Inflammatory macrophage treated with lipopolysaccharide for 4 hours (primary cell): Measurements from ENCODE around the gene WDR37.
"Not testable (repeated sequence)": the region's sequence is repeated elsewhere in the genome, so short reads cannot be mapped to it uniquely, and the experiment has no call there.

Source experiments
- DNase-seq: peaks from one replicate; pipeline ENCODE4 v3.0.0-alpha.2; 2020

Gene WDR37, protein sequence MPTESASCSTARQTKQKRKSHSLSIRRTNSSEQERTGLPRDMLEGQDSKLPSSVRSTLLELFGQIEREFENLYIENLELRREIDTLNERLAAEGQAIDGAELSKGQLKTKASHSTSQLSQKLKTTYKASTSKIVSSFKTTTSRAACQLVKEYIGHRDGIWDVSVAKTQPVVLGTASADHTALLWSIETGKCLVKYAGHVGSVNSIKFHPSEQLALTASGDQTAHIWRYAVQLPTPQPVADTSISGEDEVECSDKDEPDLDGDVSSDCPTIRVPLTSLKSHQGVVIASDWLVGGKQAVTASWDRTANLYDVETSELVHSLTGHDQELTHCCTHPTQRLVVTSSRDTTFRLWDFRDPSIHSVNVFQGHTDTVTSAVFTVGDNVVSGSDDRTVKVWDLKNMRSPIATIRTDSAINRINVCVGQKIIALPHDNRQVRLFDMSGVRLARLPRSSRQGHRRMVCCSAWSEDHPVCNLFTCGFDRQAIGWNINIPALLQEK

DNA sequence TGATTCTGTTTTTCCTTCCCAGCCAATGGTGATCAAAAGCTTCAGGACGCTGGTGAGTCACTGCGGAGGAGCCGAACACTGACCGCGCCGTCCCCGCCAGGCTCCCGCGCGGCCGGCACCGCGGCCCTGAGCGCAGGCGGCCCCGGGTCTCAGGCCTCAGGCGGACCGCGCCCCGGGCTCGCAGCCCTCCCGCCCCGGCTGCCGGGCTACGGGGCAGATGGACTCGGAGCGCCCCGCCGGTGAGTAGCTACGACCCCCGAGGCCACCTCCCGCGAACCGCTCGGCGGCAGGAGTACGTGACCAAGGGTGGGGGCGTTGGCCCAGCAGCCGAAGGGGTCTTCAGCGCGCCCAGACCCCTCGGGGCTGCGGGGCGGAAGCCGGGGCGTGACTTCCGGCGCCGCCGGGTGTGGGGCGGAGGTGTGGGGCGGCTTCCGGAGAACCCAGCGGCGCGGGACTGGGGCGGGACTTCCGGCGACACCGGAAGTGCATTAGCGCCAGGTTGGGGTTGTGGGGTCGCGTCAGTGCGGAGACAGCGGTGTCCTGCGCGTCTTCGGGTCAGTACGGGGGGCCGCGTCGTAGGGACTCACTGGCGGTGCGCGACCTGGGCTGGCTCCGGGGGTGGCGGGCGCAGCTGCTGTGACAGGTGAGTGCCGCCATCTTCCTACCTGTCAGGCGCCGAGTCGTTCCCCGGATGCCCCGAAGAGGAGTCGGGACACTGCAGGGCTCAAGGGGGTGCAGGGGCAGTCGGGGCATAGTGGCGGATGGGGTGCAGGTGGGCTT is at the start of gene WDR37:
Gene WDR37 (plus strand): TSS at position 60 of the 780 bp plus-strand sequence. CDS start 15,771 bp downstream, outside the sequence.
- DNase-seq, result peak; percentile 86

DNA sequence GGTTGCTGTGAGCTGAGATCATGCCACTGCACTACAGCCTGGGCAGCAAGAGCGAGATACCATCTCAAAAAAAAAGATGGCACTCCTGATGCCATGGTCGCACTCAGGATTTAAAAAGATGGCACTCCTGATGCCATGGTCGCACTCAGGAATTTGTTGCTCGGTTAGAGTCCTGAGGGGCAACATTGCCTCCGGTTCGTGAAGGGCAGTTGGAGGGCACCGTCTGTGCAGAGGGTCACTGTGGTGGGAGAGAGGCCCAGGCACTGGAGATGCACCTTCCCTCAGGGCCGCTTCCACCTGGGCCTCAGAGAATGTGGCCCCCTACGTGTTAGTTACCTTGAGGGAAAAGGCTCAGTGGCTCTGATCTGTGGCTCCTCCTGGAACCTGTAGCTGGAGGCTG is 49.6 kb upstream of the WDR37 start:
- DNase-seq, result no peak

DNA sequence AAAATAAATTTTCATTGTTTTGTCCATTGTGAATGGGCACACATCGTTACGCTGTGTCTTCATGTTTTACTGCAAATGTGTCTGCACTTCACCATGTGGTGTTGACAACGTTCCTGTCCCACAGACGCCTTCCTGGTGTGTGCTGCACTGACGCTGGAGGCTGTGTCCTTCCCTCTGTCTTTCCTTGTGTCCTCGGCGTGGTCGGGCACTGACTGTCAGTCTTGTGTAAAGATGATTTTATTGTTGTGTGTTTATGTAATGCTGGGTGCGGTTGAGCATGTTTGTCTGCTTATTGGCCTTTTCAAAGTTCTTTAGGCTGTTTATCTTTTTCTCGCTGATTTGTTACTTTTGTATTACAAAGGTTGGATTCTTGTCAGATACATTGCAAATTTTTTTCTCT is 48.6 kb upstream of the WDR37 start:
- DNase-seq, result no peak

DNA sequence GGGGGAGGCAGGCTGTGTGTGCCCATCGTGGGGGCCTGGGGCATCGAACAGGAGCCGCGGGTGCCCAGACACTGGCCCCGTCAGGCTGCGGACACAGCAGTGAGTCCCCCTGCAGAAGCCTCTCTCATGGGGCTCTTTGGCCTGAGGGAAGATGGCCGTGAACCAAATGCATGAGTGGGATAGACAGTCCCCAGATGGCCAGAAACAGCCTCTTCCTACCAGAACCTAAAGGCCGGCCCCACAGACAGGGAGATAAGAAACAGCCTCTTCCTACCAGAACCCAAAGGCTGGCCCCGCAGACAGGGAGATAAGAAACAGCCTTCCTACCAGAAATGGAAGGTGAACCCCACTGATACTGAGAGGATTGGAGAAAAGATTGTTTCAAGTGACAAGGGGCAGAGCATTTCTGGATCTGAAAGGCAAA is 47.1 kb upstream of the WDR37 start:
- DNase-seq, result no peak

DNA sequence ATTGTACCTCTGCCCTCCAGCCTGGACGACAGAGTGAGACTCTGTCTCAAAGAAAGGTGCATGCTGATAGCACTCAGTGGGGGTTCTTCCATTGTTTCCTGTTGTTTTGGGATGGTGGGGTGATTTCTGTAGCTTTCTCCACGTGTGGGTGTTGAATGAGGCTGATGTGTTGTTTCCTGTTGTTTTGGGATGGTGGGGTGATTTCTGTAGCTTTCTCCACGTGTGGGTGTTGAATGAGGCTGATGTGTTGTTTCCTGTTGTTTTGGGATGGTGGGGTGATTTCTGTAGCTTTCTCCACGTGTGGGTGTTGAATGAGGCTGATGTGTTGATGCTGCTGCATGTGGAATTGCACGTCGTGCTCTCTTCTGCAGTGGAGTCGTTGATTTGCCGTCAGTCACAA is 46.2 kb upstream of the WDR37 start:
- DNase-seq, result not testable (repeated sequence)

DNA sequence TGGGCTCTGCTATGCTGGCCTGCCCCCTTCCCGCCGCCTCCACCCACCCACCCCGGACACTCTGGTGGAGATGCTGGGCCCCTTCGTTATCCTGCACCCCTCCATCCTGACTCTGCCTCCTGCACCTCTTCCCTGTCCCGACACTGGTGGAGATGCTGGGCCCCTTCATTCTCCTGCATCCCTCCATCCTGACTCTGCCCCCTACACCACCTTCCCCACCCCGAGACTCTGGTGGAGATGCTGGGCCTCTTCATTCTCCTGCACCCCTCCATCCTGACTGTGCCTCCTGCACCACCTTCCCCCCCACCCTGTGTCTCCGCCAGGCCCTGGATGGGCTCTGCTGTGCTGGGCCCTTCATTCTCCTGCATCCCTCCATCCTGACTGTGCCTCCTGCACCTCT is 45.5 kb upstream of the WDR37 start:
- DNase-seq, result no peak

DNA sequence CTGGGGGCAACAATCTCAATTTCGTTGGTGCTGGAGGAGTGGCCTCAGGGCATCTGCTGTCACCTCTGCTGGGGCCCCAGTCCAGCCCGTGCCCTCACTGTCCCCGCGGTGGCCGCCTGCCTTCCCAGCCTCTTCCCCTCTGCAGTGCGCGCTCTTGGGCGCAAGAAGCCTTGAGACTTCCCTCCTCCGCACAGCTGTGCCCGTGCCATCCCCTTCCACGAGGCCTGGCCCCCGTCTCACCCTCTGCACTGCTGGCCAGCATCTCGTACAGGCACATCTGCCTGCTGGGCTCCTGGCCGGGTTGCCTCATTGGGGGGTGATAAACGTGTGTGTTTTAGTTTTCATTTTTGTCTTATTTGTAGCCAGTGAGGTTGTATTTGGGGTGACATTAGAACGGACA is 44.5 kb upstream of the WDR37 start:
- DNase-seq, result no peak

DNA sequence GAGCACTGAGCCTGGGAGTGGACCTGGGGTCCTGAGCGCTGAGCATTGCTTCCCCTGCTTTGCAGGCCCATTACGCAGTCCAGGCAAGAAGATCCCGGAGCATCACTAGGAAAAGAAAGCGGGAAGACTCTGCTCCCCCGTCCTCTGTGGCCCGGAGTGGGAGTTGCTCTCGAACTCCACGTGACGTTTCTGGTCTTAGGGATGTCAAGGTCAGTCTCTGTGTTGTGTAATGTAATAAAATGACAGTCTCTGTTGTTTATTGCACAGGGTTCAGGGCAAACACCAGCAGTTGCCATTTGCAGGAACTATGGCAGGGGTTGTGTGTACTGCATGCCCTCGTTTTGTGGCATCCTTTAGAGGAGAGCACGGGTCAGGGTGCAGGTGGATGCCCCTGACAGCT is 40.5 kb upstream of the WDR37 start:
- no peak for DNase-seq

DNA sequence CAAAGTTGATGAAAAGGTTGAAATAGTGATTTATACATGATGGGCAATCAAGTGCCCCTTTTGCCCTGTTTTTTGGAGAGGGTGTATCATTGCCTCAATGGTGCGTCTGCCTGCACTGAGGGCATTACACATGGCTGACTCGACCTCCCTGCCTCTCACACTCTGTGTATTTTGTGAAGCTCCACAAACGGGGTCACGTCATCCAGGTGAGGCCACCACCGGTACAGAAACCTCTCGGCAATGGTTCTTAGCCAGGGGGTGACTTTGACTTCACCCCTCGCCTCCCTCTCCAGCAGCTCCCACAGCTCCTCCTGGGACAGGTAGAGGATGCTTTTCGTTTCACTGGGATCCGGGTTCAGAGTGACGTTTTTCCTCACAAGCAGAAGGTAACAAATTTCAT is 36.8 kb upstream of the WDR37 start:
- DNase-seq, result no peak

DNA sequence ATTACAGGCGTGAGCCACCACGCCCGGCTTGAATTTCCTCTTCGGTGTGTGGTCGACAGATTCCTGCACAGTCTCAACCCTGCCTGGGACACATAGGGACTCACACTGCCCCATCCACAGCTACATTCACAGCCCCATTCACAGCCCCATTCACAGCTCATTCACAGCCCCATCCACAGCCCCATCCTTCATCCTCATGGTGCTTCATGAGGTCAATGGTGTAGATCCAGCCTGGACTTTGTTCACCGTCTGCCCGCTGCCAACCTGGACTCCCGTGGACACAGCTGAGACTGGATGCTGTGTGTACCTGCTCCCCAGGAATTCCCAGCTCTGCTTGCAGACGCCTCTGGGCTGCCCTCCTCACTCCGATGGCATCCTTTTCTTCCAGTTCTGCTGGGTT is 35.7 kb upstream of the WDR37 start:
- no peak for DNase-seq

DNA sequence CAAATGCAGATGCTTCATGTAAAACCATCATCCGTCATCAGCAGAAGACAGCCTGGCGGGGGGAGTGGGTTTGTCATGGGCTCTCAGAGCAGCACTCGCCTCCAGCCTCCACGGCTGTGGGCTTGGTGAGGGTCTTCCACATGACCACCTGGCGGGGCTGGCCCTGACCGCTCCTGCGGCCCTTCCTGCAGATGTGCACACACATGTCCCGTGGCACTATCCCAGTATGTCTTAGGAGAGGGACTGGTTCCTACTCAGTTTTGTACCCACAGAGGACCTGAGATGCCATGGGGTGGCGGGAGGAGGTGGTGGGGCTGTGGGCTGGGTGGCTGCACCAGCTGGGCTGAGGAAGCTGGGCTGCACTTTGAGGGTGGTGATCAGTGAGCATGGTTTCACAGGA is 35.2 kb upstream of the WDR37 start:
- no peak for DNase-seq

DNA sequence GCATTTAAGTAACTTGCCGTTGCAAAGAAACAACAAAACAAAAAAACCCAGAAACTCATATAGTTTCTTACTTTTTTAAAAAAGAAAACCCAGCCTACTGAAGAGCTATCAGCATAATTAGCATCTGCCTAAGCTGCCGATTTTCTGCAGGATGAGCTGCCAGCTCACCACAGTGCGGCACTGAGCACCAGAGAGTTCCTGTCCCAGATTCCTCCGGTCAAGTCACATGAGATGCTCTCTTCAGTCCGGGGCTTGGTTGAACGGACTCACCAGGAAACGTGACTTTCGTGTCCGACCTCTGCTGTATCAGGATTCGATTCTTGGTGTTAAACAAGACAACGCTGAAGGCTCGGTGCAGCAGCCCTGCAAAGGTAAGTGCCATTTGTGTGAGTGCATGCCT is 33.8 kb upstream of the WDR37 start:
- DNase-seq, result no peak

DNA sequence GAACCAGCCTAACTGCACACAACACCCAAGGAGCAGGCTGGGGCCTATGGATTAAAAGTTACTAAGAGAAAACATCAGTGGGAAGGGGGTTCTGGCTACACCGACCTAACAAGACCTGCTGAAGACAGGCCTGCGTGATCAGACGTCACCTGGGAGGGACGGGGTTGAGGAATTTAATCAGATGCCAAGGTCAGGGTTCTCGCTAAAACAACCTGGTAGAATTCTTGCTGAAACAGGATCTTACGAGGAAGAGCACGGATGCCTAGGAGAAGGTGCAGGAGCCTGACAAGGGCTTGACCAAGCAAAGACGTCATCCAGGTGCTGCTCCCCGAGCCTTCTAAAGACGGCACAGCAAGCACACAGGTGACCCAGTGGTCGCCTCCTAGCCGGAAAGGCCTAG is 32.1 kb upstream of the WDR37 start:
- DNase-seq, result no peak

DNA sequence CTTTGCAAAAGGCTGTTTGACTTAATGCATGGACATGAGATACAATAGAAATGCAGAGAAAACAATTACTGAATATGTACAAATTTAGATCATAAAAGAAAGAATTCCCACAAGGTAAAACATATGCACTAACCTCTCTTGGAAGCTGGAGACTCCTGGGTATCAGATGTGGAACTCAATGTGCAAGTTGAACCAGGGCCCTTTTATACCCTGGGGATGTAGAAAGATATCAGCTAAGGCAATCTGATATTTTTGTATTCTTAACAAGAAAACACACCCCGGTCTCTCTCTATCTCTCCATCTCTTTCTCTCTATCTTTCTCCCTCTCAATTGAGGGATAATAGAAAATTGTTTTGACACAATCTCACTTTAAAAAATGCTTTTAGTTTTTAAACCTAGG is 30.5 kb upstream of the WDR37 start, which contains the start of gene IDI2:
Gene IDI2 (minus strand): TSS at position 177 of the 400 bp plus-strand sequence. CDS start 1,136 bp downstream, outside the sequence.
- DNase-seq, result no peak

DNA sequence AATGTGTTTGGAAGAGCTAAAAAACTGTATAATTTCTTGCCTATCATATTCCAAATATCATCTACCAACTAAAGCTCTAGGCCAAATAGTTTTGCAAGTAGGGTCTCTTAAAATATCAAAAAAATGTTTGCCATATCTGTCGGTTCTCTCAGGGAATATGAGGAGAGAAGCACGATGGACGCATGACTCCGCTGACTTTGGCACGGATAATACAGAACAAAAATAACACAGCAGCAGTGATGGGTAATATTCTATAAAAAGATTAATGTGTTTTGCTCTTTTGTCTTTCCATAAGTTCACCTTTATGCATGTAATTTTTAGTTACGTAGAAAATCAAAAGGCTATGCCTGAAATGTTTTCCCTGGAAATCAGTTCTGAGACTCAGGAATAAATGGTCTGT is 29.6 kb upstream of the WDR37 start:
- no peak for DNase-seq

DNA sequence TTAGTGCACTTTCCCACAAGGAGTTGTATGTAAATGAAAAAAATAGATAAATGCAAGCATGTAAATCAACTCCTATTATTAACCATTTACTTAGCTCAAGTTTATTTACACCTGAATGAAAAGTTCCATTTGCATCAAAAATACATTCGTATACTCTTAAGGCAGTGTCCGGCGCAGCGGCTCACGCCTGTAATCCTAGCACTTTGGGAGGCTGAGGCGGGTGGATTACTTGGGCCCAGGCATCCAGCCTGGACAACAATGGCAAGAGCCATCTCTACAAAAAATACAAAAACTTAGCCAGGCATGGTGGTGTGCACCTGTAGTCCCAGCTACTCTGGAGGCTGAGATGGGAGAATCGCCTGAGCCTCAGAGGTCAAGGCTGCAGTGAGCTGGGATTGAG is 26.3 kb upstream of the WDR37 start:
- DNase-seq, result no peak

DNA sequence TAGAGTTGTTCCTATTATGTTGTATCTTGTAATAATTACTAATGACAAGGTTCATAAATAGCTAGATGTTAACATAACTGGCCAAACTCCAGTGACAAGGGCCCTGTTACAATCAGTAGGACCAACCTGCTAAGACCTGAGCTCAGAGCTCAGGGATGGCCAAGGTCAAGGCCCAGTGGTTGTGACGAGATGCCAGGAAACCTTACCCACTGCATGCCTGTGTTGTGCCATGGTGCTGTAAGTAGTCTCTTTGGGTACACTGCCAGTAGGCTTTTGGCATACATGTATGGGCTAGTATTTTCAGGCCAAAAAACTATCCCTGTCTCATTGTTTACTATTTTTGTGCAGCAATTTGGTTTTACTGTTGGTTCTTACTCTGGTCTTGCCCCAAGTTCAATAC is 22.6 kb upstream of the WDR37 start:
- no peak for DNase-seq

DNA sequence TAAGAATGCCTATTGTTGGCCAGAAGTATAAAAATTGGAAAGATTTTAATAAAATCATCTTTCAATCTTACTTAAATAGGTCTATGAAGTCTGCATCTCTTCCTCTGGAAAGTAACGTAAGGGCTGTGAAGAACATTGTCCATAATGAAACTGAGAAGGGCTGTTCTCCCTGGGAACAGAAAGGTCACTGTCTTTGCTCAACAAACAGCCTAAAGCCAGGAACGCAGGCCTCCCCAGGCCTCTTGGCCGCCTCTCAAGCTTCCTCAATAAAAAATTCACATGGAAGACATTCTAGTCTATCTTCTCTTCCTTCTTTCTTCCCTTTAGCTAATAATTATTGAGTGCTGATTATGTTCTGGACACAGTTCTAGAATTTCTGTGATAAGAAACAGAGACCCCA is 21.4 kb upstream of the WDR37 start:
- DNase-seq, result no peak

DNA sequence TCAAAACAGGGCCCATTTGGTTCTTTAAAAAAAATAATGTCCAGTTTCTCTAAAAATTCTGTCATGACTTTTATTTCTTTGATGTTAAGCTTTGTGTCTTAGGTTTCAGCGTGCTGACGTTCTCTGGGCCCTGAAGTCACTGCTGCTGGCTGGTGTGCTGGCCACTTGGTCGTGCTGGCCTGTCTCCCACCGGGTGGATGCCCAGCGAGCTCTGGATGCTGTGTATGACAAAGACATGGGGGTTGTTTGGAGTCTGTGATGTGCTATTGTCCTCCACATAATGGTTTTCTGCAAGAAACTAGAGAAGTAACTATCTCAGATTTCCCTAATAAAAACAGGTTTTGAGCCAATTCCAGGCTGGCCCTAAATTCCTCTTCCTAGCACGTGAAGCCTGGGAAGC is 21.0 kb upstream of the WDR37 start:
- DNase-seq, result no peak

DNA sequence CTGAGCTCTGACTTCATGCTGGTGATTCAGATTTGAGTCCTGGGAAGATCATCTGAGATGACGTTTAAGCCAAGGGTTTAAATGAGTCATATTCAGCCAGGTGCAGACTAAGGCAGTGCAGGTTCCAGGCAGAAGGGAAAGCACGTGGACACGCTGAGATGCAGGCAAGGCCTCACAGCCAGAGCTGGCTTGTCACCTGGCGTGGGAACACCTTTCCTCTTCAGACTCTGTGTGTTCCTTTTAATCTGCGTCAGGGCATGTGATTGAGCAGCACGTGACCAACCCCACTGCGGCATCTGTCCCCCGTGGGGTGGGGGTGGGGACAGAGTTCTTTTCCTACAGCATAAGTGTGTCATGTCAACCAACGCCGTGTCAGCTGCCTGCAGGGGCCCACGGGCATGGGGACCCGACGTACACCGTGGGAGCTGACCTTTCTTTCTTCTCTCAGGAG is 19.8 kb upstream of the WDR37 start:
- no peak for DNase-seq

DNA sequence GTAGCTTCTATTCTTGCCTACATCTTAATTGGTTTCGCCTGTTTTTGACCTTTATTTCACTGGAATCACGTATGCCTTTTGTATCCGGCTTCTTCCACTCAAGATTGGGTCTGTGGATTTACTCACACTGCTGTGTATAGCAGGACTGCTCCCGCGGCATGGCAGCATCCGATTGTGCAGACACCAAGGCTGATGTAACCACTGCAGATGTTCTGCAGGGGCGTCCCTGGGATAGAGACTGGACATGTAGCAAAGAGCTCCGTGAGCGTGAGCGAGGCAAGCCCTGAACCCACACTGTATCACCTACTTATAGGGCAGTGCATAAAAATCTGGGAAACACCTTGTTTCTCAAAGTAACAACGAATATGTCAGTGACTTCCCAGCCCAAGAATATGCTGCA is 19.1 kb upstream of the WDR37 start:
- DNase-seq, result no peak

DNA sequence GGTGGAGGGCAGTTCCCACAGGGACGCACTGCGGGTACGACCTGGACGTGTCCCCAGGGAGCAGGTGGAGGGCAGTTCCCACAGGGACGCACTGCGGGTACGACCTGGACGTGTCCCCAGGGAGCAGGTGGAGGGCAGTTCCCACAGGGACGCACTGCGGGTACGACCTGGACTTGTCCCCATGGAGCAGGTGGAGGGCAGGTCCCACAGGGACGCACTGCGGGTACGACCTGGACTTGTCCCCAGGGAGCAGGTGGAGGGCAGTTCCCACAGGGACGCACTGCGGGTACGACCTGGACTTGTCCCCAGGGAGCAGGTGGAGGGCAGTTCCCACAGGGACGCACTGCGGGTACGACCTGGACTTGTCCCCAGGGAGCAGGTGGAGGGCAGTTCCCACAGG is 17.4 kb upstream of the WDR37 start:
- not testable (repeated sequence) for DNase-seq

DNA sequence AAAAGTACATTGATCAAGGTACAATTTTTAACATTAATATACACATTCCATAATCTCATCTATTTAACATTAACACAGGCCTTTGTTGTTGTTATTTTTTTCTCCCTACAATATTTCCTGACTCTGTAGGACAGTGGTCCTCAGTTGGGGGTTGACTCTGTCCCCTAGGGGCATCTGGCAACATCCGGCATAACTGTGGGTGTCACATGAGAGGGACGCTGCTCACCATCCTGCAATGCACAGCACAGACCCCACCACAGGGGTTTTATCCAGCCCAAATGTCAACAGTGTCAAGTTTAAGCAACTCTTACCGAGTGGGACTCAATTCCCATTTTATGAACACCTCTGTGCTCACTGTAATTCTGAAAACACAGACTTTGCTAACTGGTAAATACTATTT is 16.1 kb upstream of the WDR37 start:
- no peak for DNase-seq

DNA sequence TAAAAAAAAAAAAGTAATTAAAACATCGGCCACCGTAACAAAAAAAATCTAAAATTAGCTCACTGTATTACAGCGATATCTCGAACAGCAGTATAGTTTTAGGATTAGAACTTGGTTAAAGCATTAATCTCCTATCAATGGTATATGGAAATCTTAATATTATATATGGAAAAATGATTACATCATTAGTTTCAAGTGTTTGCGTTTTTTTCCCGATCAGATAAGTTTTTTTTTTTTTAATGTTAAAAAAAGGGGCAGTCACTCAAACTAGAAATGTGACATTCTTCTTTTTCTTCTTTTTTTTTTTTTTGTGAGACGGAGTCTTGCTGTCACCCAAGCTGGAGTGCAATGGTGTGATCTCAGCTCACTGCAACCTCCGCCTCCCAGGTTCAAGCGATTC is 14.7 kb upstream of the WDR37 start:
- no peak for DNase-seq
